ENCODE measurements around the gene GNG13.
A peak's percentile ranks its signal among the peaks of the same experiment; 100 is the strongest.

Gene GNG13

DNA sequence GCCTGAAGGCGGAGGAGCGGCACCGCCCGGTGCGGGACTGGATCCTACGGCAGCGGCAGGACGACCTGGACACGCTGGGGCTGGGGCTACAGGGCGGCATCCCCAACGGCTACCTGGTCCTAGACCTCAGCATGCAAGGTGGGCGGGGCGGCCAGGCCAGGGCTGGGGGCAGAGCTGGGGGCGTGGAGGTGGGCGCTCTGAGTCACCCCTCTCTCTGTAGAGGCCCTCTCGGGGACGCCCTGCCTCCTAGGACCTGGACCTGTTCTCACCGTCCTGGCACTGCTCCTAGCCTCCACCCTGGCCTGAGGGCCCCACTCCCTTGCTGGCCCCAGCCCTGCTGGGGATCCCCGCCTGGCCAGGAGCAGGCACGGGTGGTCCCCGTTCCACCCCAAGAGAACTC lies 32.1 kb downstream of the GNG13 start:
- Mint-ChIP-seq H3K4me1 (no peaks in the 10 kb centered on the region), H3K27me3 (no peaks in the 10 kb centered on the region), H3K27ac (no peak overlapping the region), H3K9me3 (no peaks in the 10 kb centered on the region), H3K4me3 (no peak overlapping the region)
- ATAC-seq (peak; percentile 24), DNase-seq (no peak)

DNA sequence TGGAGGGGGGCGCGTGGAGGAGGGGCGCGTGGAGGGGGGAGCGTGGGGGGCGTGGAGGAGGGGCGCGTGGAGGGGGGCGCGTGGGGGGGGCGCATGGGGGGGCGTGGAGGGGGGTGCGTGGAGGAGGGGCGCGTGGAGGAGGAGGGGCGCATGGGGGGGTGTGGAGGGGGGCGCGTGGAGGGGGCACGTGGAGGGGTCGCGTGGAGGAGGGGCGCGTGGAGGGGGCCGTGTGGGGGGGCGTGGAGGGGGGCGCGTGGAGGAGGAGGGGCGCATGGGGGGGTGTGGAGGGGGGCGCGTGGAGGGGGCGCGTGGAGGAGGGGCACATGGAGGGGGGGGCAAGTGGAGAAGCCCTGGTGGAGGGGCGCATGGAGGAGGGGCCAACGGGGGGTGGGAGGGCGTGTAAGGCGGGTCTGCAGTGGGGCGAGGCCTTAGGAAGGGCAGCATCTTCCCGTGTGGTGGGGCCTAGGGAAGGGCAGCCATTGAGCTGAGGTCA lies 32.7 kb downstream of the GNG13 start:
- Mint-ChIP-seq H3K27me3 (no peaks in the 10 kb centered on the region), H3K27ac (no peak overlapping the region), H3K4me1 (no peaks in the 10 kb centered on the region), H3K9me3 (no peaks in the 10 kb centered on the region), H3K4me3 (no peak overlapping the region)
- DNase-seq = no peak
- no peak for ATAC-seq

DNA sequence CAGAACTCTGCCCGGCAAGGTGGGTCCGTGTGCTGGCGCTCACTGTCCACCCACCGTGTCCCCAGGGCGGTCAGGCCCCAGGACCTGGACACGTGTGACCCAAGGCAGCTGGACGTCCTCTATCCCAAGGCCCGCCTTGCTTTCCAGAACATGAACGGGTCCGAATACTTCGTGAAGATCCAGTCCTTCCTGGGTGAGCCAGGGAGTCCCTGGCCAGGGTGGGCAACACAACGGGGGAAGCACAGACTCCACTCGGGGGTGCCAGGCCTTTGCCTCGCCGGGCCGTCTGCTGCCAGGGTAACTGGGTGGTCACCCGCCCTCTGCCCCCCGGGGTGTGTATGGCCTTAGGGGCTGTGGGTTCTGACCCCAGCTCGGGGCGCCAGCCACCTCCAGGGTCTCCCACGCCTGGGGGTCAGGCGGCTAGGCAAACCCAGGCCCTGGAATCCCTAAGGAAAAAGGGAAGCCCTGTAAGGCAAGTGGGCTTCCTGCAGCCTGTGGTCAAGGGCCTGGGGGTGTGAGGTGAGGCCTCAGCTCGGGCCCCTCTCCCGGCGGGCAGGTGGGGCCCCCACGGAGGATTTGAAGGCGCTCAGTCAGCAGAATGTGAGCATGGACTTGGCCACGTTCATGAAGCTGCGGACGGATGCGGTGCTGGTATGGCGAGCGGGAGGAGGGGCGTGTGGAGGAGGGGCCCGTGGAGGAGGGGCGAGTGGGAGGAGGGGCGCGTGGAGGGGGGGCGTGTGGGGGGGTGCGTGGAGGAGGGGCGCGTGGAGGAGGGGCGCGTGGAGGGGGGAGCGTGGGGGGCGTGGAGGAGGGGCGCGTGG lies 33.5 kb downstream of the GNG13 start:
- H3K9me3 Mint-ChIP-seq = no peaks in the 10 kb centered on the region
- no peak overlapping the region for H3K4me3 Mint-ChIP-seq
- no peak for DNase-seq
- H3K27ac Mint-ChIP-seq = no peak overlapping the region
- no peaks in the 10 kb centered on the region for H3K4me1 Mint-ChIP-seq
- H3K27me3 Mint-ChIP-seq = no peaks in the 10 kb centered on the region
- no peak for ATAC-seq

DNA sequence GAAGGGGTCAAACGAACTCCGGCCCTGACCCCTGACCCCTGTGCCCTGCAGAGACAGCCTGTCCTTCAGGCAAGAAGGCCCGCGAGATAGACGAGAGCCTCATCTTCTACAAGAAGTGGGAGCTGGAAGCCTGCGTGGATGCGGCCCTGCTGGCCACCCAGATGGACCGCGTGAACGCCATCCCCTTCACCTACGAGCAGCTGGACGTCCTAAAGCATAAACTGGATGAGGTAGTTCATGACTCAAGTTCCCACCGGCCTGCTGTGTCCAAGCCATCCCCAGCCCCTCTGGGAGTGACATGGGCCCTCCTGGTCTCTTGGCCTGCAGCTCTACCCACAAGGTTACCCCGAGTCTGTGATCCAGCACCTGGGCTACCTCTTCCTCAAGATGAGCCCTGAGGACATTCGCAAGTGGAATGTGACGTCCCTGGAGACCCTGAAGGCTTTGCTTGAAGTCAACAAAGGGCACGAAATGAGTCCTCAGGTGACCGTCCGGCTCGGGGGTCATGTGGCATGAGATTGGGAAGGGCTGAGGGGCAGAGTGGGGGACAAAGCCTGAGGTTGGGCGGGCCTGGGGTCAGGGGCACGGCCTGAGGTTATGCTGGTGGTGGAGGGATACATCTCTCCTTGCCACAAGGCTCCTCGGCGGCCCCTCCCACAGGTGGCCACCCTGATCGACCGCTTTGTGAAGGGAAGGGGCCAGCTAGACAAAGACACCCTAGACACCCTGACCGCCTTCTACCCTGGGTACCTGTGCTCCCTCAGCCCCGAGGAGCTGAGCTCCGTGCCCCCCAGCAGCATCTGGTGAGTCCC lies 34.3 kb downstream of the GNG13 start:
- no peaks in the 10 kb centered on the region for H3K4me1 Mint-ChIP-seq
- ATAC-seq (no peak), DNase-seq (no peak)
- H3K27ac Mint-ChIP-seq = no peak overlapping the region
- H3K27me3 Mint-ChIP-seq = no peaks in the 10 kb centered on the region
- no peak overlapping the region for H3K4me3 Mint-ChIP-seq
- H3K9me3 Mint-ChIP-seq = no peaks in the 10 kb centered on the region

DNA sequence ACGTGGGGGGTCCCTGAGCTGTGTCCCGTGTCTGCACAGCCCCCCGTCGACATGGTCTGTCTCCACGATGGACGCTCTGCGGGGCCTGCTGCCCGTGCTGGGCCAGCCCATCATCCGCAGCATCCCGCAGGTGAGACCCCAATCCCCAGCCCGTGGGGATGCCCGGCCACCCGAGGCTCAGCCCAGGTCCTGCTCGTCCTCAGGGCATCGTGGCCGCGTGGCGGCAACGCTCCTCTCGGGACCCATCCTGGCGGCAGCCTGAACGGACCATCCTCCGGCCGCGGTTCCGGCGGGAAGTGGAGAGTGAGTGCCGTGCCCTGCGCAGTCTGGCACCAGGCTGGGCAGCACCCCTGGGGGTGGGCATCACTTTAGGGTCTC lies 35.1 kb downstream of the GNG13 start:
- ATAC-seq = no peak
- Mint-ChIP-seq H3K27ac (no peak overlapping the region), H3K4me3 (no peak overlapping the region), H3K4me1 (no peaks in the 10 kb centered on the region), H3K27me3 (no peaks in the 10 kb centered on the region), H3K9me3 (no peaks in the 10 kb centered on the region)
- DNase-seq = no peak

DNA sequence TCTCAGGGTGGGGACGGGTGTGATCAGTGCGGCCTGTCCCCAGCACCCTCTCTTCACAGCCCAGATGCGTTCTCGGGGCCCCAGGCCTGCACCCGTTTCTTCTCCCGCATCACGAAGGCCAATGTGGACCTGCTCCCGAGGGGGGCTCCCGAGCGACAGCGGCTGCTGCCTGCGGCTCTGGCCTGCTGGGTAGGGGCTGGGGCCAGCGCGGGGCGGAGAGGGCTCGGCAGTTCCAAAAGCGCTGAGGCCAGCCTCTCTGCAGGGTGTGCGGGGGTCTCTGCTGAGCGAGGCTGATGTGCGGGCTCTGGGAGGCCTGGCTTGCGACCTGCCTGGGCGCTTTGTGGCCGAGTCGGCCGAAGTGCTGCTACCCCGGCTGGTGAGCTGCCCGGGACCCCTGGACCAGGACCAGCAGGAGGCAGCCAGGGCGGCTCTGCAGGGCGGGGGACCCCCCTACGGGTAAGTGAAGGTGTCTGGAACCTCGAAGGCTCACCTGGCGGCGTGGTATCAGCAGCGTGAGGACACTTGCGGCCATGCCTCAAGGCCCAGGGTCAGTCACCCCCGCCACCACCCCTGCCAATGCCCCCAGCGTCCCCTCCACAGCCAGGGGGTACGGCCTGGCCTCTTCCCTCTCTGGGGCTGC lies 35.6 kb downstream of the GNG13 start:
- H3K9me3 Mint-ChIP-seq = no peaks in the 10 kb centered on the region
- DNase-seq = no peak
- no peak overlapping the region for H3K4me3 Mint-ChIP-seq
- H3K27me3 Mint-ChIP-seq = no peaks in the 10 kb centered on the region
- no peak for ATAC-seq
- H3K4me1 Mint-ChIP-seq = no peaks in the 10 kb centered on the region
- no peak overlapping the region for H3K27ac Mint-ChIP-seq

DNA sequence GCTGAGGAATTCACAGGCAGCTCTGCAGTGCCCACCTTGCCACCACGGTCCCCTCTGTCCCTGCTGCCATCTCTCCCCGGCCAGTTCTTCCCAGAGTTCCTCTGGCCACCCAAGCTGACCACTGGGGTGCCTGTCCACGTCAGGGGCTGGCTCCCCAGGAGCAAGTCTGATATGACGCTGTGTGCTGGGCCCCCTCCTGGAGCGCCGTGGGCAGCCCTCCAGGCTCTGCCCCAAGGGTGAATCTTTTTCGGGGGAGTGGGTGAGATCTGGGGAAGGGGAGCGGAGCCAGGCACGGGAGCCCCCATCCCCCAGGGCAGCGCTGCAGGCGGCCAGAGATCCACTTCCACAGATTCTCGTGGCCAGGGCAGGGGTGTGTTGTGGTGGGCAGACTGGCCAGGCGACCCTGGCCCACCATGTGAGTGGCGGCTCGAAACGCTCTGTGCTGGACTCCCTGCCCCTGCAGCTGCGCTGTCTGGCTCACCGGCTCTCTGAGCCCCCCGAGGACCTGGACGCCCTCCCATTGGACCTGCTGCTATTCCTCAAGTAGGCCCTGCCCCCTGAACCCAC lies 36.3 kb downstream of the GNG13 start:
- DNase-seq (no peak), ATAC-seq (no peak)
- Mint-ChIP-seq H3K27ac (no peak overlapping the region), H3K9me3 (no peaks in the 10 kb centered on the region), H3K4me1 (no peaks in the 10 kb centered on the region), H3K4me3 (no peak overlapping the region), H3K27me3 (no peaks in the 10 kb centered on the region)

DNA sequence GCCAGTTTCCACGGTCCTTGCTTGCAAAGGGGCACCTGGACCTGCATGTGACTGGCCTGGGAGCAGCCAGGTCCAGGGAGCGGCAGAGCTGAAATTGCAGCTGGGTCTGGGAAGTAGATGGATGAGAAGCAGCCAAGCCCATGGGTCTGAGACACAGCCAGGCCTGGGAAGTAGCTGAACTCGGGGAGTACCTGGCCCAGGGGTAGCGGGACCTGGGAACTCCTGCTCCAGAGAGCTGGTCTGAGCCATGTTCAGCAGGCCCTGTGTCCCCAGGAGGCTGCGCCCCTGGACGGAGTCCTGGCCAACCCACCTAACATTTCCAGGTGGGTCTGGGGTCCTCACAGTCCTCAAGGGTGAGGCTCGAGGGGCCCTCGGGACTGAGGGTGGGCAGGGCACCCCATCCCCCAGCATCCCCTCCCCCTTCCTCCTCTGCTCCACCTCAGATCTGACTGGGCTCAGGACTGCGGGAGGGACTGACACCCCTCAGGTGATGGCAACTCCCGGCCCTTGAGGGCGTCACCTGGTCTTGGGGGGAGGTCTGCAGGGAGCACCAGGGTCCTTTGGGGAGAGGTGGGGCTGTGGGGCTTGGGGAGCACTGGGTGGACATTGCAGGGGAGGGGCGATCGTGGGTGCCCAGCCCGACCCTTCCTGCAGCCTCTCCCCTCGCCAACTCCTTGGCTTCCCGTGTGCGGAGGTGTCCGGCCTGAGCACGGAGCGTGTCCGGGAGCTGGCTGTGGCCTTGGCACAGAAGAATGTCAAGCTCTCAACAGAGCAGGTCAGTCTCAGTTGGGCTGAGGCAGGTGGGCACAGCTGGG lies 37.0 kb downstream of the GNG13 start:
- Mint-ChIP-seq H3K4me3 (no peak overlapping the region), H3K27me3 (no peaks in the 10 kb centered on the region), H3K4me1 (no peaks in the 10 kb centered on the region), H3K9me3 (no peaks in the 10 kb centered on the region), H3K27ac (no peak overlapping the region)
- no peak for DNase-seq
- ATAC-seq = no peak

DNA sequence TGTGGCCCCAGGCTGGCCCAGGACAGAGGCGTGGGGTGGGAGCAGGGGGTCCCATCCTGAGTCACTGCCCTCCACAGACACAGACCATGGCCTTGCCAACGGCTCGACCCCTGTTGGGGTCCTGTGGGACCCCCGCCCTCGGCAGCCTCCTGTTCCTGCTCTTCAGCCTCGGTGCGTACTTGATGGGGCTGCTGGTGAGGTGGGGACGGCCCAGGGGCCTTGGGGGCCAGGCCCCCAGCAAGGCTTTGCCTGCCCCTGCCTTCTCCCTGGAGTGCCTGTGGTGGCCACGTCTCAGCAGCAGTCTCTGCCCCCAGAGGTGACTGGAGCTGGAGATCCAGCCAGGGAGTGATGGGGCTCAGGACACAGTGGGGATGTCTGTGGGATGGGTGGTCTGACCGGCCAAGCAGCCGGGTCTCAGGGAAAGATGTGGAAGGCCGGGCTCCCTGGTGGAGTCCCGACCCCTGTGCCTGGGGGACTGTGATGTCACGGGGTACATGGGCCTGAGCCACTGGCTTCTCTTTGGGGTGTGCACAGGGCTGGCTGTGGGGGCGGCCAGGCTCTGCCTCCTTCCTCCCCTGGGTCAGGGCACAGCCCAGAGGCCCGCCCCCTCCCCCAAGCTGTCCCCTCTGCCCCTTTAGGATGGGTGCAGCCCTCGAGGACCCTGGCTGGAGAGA lies 37.8 kb downstream of the GNG13 start:
- Mint-ChIP-seq H3K9me3 (no peaks in the 10 kb centered on the region), H3K27ac (no peak overlapping the region), H3K4me3 (no peak overlapping the region), H3K4me1 (peaks cover 1% of the 10 kb centered on the region), H3K27me3 (peaks cover 4% of the 10 kb centered on the region)
- ATAC-seq (no peak), DNase-seq (no peak)

DNA sequence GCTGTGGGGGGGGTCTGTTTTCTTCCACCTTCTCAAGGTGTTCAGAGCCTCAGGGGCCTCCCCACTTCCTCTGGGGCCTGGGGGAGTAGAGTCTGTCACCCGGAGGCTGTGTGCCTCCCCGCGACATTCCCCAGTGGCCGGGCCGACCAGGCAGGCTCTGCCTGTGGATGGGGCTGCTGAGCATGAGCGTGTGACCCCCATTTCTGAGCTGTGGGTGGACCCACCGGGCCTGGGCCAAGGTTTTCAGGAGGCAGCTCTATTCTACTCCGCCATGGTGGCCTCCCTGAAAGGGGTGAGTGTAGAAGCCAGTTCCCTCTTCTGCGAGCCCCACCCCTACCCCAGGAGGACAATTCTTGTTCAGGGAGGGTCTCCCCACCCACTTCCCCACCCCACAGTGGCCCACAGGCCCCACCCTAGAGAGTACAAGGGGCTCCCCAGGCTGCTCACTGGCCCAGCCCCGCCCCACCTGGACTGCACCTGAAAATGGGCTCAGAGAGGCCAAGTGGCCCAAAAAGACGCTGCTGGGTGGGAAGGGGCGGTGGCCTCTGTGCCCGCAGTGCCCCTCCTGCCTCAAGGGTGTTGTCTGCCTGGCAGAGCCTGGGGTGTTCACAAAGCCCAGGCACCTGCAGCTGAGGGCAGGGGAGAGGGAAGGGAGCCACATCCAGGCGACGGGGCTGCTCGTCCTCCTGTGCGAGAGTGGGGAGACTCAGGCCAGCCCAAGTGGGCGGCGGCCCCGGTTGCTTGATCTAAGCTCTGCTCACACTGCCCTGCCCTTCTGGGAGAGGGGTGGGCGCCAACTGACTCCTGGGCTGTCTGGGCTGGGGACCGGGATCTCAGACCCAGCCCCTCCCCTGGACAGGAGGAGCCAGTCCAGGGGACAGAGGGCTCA lies 38.7 kb downstream of the GNG13 start:
- Mint-ChIP-seq H3K27ac (no peak overlapping the region), H3K4me3 (no peak overlapping the region), H3K27me3 (peaks cover 13% of the 10 kb centered on the region), H3K9me3 (no peaks in the 10 kb centered on the region), H3K4me1 (peaks cover 6% of the 10 kb centered on the region)
- no peak for ATAC-seq
- no peak for DNase-seq

DNA sequence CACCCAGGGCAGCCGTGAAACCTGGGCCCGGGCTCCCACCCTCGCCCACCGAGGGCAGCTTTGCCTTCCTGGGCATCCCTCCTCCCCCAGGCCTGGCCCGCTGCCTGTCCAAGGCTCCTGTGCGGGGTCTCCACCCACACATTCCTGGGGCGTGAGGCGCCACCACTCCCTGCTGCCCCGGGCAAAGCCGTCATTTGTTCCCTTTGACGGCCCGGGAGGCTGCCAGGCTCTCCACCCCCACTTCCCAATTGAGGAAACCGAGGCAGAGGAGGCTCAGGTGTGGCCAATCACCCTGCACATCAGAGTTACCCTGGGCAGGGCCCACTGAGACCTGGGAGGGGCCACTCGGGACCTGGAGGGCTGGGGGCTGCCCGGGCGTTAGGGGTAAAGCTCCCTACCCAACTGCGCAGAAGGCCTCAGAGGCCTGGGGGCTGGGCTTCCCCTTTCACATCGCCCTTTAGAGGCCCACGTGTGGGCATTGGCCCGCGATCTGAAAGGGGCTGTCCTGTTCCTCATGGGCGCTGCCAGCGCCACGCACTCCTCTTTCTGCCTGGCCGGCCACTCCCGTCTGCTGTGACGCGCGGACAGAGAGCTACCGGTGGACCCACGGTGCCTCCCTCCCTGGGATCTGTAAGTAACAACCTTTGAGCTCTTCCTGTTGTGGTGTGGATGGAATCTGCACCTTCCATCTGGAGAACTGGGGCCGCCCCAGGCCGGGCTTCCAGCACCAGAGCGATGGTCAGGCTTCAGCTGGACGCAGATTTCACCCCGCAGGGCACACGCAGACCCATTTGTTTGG lies 39.8 kb downstream of the GNG13 start, which contains the start of gene MSLN:
MSLN (plus strand) TSS at position 190 of the 799 bp plus-strand sequence. CDS start 1,947 bp downstream, outside the sequence.
- Mint-ChIP-seq H3K27ac (no peak within 1 kb of the TSS), H3K9me3 (no peaks in the 10 kb centered on the region), H3K4me1 (peaks cover 6% of the 10 kb centered on the region), H3K4me3 (no peak within 1 kb of the TSS), H3K27me3 (peaks cover 20% of the 10 kb centered on the region)
- no peak for DNase-seq
- no peak for ATAC-seq

DNA sequence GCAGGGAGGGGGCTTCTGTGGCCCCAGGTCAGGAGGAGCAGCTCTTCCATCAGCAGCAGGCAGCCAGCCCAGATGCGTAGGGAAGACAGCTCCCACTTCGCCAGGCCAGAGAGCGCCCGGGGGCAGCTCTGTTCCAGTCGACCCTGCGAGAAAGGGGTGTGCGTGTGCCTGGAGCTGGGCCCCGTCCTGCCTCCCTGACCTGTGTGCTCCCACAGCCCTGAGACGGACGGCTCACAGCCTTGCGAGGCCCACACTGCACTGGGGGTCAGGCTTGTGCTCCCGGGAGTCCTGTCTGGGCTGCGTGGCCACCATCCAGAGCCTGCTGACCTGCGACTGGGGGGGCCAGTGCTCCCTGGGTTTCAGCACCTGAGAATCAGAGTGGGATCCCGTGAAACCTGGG lies 40.5 kb downstream of the GNG13 start:
- Mint-ChIP-seq H3K27me3 (peaks cover 20% of the 10 kb centered on the region), H3K27ac (no peak overlapping the region), H3K4me1 (peaks cover 6% of the 10 kb centered on the region), H3K9me3 (no peaks in the 10 kb centered on the region), H3K4me3 (no peak overlapping the region)
- DNase-seq (no peak), ATAC-seq (no peak)
